NB4 (cell line): Measurements from ENCODE around the gene MADCAM1.

ENCODE experiments used
- DNase-seq: peaks from one replicate; pipeline ENCODE4 v3.0.0; 2010; ENCODE audit warnings: low read depth
- H3K4me3 ChIP-seq: one replicate; pipeline ENCODE4 v1.5.1; 2011; ENCODE audit warnings: mild to moderate bottlenecking, low read depth, low read length, moderate library complexity
- MYC ChIP-seq: IDR thresholded peaks from 2 replicates; pipeline ENCODE4 v1.6.1; 2011; ENCODE audit warnings: low read depth, low read length
- POLR2A ChIP-seq: IDR thresholded peaks from 2 replicates; pipeline ENCODE4 v1.6.1; 2011; ENCODE audit warnings: mild to moderate bottlenecking; ENCODE audit not compliant: insufficient read length; ENCODE audit errors: extremely low read depth
- TF ChIP-seq, protein P1 (sequence below): IDR thresholded peaks from one replicate; pipeline ENCODE4 v1.5.1; 2012; ENCODE audit warnings: low read depth, low read length
- TF ChIP-seq, protein P2 (sequence below): IDR thresholded peaks from 2 replicates; pipeline ENCODE4 v1.6.1; 2011; ENCODE audit warnings: low read depth, low read length

MADCAM1 gene

DNA sequence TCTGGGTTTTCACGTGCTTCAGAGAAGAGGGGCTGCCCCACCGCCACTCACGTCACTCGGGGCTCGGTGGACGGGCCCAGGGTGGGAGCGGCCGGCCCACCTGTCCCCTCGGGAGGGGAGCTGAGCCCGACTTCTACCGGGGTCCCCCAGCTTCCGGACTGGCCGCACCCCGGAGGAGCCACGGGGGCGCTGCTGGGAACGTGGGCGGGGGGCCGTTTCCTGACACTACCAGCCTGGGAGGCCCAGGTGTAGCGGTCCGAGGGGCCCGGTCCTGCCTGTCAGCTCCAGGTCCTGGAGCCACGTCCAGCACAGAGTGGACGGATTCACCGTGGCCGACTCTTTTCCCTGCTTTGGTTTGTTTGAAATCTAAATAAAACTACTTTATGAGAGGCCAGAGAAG, 45.4 kb downstream of the MADCAM1 start:
- H3K4me3 ChIP-seq: no peak overlapping the region
- TF ChIP-seq, protein P1, sequence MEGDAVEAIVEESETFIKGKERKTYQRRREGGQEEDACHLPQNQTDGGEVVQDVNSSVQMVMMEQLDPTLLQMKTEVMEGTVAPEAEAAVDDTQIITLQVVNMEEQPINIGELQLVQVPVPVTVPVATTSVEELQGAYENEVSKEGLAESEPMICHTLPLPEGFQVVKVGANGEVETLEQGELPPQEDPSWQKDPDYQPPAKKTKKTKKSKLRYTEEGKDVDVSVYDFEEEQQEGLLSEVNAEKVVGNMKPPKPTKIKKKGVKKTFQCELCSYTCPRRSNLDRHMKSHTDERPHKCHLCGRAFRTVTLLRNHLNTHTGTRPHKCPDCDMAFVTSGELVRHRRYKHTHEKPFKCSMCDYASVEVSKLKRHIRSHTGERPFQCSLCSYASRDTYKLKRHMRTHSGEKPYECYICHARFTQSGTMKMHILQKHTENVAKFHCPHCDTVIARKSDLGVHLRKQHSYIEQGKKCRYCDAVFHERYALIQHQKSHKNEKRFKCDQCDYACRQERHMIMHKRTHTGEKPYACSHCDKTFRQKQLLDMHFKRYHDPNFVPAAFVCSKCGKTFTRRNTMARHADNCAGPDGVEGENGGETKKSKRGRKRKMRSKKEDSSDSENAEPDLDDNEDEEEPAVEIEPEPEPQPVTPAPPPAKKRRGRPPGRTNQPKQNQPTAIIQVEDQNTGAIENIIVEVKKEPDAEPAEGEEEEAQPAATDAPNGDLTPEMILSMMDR: no peak
- TF ChIP-seq POLR2A: no peak
- TF ChIP-seq, protein P2, sequence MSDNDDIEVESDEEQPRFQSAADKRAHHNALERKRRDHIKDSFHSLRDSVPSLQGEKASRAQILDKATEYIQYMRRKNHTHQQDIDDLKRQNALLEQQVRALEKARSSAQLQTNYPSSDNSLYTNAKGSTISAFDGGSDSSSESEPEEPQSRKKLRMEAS: no peak
- TF ChIP-seq MYC: no peak
- DNase-seq: no peak

DNA sequence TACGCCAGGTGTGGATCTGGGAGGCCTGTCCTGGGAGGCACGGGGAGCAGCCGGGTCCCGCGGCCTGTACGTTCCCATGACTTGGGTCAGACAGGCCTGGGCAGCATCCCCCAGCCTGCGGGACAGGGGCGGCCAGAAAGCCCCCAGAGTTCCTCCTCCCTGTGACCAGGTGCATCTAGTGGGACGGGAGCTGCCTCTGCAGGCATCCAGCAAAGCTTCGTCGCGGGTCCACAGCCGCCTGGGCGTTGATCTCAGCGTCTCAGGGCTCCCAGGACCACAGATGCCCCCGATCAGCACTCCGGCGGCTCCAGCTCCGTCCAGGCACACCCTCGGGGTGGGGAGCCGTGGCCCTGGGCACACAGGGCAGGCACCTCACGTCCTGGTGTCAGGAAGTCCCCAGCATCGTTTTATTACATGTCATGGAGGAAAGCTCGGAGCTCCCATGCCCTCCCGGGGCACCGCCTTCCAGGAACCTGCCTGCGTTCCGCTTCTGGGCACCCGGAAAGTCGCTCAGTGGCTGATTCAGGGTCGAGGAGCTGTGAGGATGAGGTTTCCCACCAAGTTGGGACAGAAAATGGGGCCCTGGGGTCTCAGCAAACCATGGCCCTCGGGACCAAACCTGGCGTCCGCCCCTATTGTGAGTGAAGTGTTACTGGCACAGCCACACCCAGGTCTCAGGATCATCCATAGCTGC, 46.0 kb downstream of the MADCAM1 start:
- no peak for DNase-seq
- TF ChIP-seq POLR2A (no peak), MYC (no peak)
- TF ChIP-seq, protein P2: no peak
- TF ChIP-seq, protein P1: no peak
- no peak overlapping the region for H3K4me3 ChIP-seq

DNA sequence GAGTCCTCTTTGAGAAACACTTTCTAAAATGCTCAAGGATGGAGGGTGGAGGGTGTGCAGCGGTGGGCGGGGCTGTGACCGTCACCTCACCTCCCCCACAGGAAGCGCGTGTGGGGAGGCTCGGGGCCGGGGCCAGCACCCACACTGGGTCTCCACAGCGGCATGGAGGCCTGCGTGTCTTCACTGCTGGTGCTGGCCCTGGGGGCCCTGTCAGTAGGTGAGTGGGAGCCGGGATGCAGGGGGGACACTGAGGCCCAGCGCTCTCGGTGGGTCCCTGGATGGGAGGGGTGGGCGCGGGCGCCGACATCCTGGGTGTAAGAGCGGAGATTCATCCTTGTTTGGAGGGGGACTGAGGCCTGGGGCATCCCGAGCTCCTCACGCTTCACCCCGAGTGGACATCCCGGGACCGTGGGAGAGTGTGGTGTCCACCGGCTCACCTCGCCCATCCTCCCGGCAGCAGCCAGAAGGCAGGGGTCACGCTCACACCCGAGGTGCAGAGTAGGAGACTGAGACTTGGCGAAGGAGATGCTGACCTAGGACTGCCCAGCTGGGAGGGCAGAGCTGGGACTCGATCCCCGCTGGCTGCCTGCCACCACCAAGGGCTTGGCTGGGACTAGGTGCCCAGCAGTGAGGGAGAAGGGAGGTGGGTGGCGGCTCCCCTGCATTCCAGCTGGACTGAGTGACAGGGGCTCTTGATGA, 47.8 kb downstream of the MADCAM1 start, which contains the start of gene GZMM:
Gene GZMM, plus strand, starts transcription at position 144 of the 699 bp plus-strand sequence. Its CDS starts 19 bp downstream, at position 163.
- no peak for DNase-seq
- no peak for TF ChIP-seq POLR2A
- no peak for TF ChIP-seq MYC
- TF ChIP-seq, protein P2: no peak
- TF ChIP-seq, protein P1: no peak
- H3K4me3 ChIP-seq: no peak within 1 kb of the TSS

DNA sequence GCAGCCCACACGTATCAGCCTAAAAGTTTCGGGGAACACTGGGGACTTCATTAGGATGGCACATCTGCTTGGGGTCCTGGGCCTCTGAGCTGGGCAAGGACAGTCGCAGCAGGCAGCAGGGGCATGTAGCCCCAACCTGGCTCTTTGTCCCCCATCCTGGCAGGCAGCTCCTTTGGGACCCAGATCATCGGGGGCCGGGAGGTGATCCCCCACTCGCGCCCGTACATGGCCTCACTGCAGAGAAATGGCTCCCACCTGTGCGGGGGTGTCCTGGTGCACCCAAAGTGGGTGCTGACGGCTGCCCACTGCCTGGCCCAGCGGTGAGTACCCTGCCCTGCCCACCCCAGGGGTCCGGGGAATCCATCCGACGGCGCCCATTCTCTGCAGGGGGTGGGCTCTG, 50.8 kb downstream of the MADCAM1 start:
- no peak for DNase-seq
- TF ChIP-seq, protein P2: no peak
- TF ChIP-seq POLR2A (no peak), MYC (no peak)
- TF ChIP-seq, protein P1: no peak
- H3K4me3 ChIP-seq: no peak overlapping the region

DNA sequence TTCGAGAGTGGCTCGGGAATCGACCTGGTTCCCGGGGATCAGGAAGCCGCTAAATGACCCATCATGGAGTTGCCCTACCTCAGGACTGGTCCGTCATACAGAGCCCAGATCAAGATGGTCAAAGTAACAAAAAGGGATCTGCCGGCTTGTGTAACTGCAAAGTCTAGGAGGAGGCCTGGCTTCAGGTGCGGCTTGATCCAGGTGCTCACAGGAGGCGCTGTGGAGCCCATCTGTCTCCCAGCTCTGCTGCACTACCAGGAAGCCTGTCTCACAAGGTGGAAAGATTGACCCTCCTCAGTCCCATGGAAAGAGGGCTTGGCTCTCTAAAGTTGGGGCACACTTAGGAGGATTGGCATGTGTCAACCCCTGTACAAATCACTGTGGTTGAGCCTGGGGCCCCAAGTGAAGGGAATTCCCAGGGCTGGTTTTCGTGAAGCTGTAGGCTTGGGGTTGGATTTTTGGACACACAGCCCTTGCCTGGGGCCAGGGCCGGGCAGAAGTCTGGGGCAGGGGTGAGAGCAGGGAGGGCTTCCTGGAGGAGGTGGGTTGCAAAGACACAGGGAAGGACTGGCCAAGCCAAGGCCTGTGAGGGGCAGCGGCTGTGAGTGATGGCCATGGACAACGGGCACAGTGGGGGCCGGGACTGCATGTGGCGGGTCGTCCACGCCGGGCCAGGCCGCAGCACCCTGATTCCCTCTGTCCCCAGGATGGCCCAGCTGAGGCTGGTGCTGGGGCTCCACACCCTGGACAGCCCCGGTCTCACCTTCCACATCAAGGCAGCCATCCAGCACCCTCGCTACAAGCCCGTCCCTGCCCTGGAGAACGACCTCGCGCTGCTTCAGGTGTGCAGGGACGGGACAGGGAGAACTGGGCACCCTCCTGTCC, 51.8 kb downstream of the MADCAM1 start:
- TF ChIP-seq MYC (no peak), POLR2A (no peak)
- TF ChIP-seq, protein P1: no peak
- TF ChIP-seq, protein P2: no peak
- DNase-seq: no peak

More for the DNA sequence above, 51.8 kb downstream of the MADCAM1 start:
- no peak overlapping the region for H3K4me3 ChIP-seq
